ENCODE data around the gene RHOG.

RHOG gene

GRCh38 chr11:3880724-3881123 lies 40.0 kb upstream of the RHOG start:
- Mint-ChIP-seq H3K4me3 (peak overlapping the region; percentile 35), H3K36me3 (ENCODE audit: low read depth) (peaks cover 5% of the 10 kb centered on the region), H3K27ac (peak overlapping the region; percentile 97), H3K27me3 (ENCODE audit: low read depth, poor library complexity) (peaks cover 5% of the 10 kb centered on the region), H3K9me3 (no peaks in the 10 kb centered on the region), H3K4me1 (peaks cover 40% of the 10 kb centered on the region)
- DNase-seq, result no peak
- TF ChIP-seq CTCF (IDR thresholded peaks at IDR 0.05), result no peak

- no peak for DNase-seq
- peaks cover 40% of the 10 kb centered on the region for H3K4me1 Mint-ChIP-seq
- H3K27ac Mint-ChIP-seq, result peak overlapping the region; percentile 97
- H3K36me3 Mint-ChIP-seq (ENCODE audit: low read depth), result peaks cover 5% of the 10 kb centered on the region
- H3K9me3 Mint-ChIP-seq, result no peaks in the 10 kb centered on the region
- H3K4me3 Mint-ChIP-seq, result no peak overlapping the region
- TF ChIP-seq CTCF (IDR thresholded peaks at IDR 0.05), result no peak
- peaks cover 5% of the 10 kb centered on the region for H3K27me3 Mint-ChIP-seq (ENCODE audit: low read depth, poor library complexity)
Measured at GRCh38 chr11:3879967-3880542, 39.3 kb upstream of the RHOG start.

- Mint-ChIP-seq H3K27ac (no peak overlapping the region), H3K4me3 (no peak overlapping the region), H3K9me3 (no peaks in the 10 kb centered on the region), H3K4me1 (peaks cover 40% of the 10 kb centered on the region), H3K27me3 (ENCODE audit: low read depth, poor library complexity) (peaks cover 5% of the 10 kb centered on the region), H3K36me3 (ENCODE audit: low read depth) (peaks cover 5% of the 10 kb centered on the region)
- TF ChIP-seq CTCF (IDR thresholded peaks at IDR 0.05), result no peak
- DNase-seq, result no peak
Measured at GRCh38 chr11:3879216-3879966, 38.6 kb upstream of the RHOG start.

GRCh38 chr11:3878258-3878584 lies 37.5 kb upstream of the RHOG start:
- Mint-ChIP-seq H3K9me3 (no peaks in the 10 kb centered on the region), H3K27ac (no peak overlapping the region), H3K4me3 (no peak overlapping the region), H3K36me3 (ENCODE audit: low read depth) (peaks cover 4% of the 10 kb centered on the region), H3K27me3 (ENCODE audit: low read depth, poor library complexity) (peaks cover 5% of the 10 kb centered on the region), H3K4me1 (peaks cover 46% of the 10 kb centered on the region)
- DNase-seq, result no peak
- no peak for TF ChIP-seq CTCF (IDR thresholded peaks at IDR 0.05)

- Mint-ChIP-seq H3K4me1 (peaks cover 46% of the 10 kb centered on the region), H3K4me3 (no peak overlapping the region), H3K27ac (peak overlapping the region; percentile 20), H3K36me3 (ENCODE audit: low read depth) (no peaks in the 10 kb centered on the region), H3K9me3 (no peaks in the 10 kb centered on the region), H3K27me3 (ENCODE audit: low read depth, poor library complexity) (peaks cover 5% of the 10 kb centered on the region)
- no peak for DNase-seq
- TF ChIP-seq CTCF (IDR thresholded peaks at IDR 0.05), result no peak
Measured at GRCh38 chr11:3877364-3878257, 36.9 kb upstream of the RHOG start.
